ENCODE measurements around the gene SYT13.

Gene SYT13, protein sequence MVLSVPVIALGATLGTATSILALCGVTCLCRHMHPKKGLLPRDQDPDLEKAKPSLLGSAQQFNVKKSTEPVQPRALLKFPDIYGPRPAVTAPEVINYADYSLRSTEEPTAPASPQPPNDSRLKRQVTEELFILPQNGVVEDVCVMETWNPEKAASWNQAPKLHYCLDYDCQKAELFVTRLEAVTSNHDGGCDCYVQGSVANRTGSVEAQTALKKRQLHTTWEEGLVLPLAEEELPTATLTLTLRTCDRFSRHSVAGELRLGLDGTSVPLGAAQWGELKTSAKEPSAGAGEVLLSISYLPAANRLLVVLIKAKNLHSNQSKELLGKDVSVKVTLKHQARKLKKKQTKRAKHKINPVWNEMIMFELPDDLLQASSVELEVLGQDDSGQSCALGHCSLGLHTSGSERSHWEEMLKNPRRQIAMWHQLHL

DNA sequence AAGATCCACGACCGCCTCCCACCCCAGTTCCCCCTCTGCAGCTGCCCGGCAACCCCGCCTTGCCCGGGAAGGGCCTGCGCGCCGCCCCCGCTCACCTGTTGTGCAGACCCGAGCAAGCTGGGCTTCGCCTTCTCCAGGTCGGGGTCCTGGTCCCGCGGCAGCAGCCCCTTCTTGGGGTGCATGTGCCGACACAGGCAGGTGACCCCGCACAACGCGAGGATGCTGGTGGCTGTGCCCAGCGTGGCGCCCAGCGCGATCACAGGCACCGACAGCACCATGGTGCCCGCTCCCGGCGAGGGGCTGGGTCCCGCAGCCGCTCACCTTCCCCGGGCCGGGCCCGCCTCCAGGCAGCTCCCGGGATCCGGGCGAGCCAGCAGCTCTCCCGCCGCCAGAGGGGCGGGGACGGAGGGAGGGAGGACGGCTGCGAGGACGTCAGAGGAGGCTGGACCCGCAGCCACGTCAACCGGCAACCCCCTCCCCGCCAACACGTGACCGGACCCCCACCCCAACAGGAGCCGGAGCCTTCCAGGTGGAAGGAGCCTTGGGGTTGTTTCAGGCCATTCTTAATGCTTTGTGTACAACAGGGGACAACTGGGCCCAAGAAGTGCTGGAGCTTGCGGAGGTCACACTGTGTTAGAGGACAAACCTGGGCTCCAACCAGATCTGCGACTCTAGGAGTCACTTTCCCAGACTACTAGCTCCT, at the start of gene SYT13:
SYT13 (minus strand) TSS at position 412 of the 703 bp plus-strand sequence; CDS start at position 278, 134 bp downstream.
- DNase-seq = no peak

DNA sequence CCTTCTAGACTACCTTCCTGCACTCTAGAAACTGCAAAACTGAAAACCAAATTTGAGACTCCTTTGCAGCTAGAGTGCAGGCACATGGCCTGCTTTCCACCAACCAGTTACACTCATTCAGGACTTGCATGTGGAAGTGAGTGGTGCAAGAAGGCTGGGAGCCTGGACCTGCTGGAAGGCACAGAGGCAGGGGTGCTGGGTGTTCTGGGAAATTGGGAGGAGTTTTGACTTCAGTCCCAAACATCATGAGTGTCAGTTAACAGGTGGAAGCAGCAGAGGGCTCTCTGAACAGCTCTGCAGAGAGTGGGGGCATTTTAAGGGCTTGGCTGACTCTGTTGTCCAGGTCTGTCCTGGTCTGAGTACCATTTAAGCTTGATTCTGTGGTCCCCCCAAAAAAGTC, 49.3 kb upstream of the SYT13 start:
- no peak for DNase-seq

DNA sequence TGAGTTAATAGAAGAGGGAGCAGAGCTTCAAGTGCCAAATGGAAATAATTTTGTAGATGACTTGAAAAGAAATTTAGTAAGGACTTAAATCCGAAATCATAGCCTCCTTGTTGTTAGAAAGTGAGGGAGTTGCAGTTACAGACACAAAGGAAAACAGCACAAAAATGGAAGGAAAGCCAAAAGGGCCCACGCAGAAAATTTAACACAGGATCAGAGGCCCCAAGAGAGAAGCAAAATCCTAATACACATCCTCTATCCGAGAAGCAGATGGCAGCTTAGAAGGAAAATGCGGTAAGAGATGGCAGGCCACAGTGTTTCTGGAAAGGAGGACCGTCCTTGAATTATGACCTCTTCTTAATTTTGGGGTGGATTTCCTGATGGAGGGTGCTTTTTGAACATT, 48.7 kb upstream of the SYT13 start:
- no peak for DNase-seq

DNA sequence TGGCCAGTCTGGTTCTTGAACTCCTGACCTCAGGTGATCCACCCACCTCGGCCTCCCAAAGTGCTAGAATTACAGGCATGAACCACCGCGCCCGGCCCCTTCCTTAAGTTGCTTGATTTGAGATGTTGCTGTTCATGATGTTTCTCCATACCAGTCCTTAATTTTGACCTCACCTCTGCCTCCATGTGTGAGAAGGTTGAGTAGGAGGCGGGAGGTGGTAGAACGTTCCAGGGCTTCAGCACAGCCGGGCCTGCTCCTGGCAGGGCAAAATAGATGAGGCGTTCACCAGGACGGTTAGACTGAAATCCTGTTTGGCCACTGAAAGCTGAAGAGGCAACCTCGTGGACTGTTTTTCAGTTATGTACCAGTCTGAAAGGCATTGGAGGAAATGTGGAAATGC, 48.3 kb upstream of the SYT13 start:
- no peak for DNase-seq

DNA sequence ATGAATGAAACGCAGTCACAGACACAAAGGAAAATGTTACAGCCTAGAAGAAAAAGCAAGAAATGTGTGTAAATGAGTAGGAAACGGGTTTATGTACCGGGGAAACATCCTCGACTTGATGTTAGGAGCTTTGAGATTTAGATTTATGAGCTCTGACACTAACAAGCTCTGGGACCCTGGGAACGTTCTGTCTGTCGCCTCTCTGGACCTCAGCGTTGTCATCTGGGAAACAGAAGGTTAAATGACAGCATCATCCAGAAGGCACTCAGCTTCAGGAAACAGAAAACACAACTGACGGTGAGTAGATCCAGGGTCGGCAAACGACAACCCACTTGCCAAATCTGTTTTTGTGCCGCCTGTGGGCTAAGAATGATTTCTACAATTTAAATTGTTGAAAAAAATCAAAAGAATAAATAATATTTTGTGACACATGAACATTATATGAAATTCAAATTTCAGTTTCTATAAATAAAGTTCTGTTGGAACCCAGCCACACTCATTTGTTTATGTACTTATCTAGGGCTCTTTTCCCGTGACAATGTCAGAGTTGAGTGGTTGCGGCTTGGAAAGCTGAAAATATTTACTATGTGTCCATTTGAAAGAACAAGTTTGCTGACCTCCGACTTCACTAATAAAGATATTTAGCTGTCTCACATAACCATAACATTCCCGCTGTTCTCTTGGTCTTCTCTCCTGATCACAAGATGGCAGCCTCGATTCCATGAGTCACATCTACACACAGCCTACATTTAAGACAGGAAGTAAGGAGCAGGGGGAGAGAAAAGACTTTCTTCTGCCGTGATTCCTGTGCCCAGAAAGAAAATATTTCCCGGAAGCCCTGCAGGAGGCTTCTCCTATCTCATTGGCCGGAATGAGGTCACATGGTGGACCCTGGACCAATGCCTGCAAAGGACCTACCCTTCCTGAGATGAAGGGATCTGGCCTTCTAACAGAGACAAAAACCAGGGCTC, 47.1 kb upstream of the SYT13 start:
- DNase-seq = peak; percentile 47

DNA sequence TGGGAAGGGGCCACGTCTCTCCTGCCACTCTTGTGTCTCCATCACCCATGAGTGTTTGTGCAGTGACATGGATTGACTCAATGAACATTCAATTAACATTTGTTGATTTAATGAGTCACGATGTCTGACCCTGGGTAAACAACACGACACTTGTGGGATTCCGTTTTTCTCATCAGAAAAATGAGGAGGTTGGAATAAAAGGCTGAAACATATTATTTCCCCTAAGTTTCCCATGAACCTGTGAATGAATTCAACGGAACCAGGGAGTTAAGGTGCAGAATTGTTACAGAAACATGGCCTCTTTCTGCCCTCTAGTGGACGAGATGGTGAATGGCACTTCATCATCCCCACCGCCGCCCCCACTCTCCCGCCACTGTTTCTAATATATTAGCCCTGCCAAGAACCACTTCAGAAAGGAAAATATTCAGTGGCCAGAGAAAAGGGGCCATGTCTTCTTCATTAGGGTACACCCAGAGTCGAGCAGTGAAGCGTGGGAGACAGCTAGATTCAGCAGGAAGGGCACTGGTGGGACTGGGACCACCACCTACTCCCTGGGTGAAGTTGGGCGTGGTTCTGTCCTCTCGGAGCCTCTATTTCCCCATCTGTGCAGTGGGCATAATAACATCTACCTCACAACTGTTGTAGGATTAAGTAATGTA, 46.3 kb upstream of the SYT13 start:
- peak; percentile 57 for DNase-seq

DNA sequence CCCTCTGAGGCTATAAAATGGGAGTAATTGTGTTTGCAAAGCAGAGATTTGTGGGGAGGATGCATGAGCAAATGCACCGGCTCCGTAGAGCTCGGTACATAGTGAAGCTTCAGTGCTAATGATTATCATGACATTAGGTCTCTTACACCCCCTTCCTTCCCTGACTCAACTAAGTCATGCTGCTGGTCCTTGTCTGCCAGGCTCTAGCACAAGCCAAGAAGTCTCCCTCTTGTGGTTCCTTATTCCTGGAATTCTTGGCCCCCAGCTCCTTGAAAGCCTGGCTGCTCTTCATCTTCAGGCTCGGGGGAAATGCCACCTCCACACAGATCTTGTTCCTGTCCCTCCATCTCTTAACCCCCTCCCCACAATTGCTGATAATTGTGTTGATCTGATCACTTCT, 45.7 kb upstream of the SYT13 start:
- DNase-seq = no peak

DNA sequence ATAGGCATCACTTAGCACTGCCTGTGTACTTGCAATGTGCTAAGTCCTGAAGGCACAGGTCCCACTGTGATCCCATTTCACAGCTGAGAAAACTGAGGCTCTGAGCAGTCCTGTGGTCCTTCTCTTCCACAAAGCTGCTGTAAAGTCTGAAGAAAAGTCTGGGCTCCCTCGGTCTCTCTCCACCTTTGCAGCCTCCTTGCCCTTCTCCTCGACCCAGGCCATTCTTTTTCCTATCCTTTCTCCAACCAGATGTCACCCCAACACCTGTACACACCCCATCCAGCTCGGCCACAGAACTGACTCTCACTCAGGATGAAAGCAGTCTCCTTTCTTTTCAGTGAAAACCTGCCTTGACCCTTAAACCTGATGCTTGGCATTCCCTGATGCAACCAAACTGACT, 42.6 kb upstream of the SYT13 start:
- DNase-seq = no peak

DNA sequence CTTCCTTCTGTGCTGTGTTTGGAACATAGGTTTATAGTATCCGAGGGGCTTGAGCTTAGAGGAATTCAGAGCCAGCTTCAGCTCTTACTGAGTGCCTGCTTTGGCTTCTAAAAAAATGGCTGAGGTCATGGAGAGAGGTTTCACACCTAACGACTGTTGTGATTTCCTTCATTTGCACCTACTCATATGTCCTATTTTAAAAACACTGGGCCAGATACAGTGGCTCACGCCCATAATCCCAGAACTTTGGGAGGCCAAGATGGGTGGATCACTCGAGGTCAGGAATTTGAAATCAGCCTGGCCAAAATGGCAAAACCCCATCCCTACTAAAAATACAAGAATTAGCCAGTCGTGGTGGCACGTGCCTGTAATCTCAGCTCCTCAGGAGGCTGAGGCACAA, 38.3 kb upstream of the SYT13 start:
- DNase-seq = no peak

DNA sequence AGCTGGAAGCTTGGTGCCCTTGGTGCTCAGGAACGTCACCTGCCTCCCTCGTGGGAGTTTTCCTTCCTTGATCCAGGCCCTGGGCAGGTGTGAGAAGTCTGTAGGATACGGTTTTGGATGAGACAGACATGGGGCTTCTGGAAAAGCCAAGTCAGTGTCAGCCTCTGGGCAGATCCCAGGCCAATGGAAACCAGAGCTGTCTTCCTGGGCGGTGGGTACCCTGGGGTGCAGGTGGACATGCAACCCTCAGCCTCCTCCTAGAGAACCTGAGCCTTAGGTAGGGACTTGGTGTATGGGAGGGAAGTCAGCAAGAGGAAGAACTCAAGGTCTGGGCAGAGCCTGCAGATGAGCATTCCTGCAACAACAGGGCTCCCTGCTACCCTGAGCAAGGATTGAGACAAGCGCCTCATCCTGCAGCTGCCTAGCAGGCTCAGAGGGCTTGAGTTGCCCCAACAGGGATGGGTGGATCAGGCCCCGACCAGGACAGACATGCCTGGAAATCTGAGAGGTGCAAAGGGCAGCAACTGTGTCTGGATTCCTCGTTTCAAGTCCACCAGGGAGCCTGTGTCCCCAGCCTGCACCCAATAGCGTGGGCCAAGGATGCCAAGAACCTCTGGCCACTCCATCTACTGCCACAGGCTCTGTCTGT, 37.6 kb upstream of the SYT13 start:
- no peak for DNase-seq

DNA sequence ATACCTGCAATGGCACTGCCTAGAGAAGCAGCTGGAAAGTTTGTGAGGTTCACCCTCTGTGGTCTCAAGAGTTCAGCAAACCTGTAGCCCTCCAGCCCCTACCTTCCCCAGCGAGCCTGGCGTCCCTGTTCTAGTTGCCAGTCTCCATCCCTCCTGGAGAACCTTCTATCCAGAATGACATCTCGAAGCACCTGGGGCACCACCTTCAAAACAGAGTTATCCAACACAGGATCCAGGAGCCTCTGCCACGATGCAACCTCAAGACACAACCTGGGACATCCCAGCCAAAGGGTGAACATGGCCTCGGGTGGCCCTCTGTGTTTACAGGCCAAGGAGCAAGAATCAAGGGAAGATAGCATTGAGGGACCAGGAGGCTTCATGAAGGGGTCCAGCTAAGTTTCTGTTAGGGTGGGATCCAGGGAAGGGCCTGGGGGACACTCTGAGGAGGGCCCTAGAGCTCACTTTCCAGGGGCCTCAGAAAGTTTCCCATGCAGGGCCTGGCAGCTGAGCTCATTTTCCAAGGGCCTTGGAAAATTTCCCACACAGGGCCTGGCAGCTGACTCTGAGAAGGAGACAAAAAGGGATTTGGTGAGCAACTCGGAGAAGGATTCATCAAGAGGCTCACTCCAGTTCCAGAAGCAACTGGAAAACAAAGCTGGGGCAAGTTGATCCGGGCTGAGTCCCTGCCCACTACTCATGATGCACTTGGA, 36.9 kb upstream of the SYT13 start:
- DNase-seq = no peak

DNA sequence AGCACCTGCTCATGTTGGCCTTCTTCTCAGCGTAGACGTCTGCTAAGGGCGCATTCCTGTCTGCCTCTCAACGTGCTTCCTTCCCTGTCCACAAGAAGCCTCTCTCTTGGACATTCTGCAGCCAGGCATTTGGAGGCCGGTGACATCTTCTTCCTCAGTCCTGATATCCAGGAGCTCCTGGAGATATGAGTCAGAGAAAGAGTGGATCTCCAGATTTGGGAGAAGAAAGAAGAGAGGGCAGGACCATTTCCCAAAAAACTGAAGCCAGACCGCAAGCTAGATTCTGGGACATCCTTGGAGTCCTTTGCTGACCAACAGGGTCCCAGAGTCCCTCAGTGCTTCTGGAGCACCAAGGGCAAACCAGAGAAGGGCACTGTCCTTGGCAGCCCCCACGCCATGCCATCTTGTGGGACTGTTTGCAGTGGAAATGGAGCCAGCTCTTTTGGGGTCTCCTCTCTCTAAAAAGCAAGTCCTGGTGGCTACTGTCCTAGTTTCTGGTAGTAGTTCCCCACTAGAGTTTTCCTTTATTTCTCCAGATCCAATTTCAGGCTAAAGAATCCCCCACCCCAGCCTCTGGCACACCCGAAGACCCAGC, 36.1 kb upstream of the SYT13 start:
- no peak for DNase-seq

DNA sequence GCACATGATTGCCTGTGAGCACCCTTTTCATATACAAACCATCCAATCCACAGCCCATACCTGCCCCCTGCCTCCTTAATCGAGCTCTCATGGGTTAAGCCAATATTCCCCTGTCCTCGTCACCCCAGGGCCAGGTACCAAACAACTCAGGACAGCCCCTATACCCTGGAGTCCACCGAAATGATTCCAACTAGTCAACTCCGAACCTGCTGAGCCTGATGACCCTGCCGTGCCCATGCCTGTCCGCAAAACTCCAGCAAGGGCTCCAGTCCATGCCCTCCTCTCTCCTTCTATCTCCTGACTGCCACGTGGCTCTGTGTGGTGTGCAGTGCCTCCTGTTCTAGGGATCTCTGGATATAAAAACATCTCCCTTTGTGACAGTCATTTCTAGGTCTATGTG, 35.5 kb upstream of the SYT13 start:
- DNase-seq = no peak

DNA sequence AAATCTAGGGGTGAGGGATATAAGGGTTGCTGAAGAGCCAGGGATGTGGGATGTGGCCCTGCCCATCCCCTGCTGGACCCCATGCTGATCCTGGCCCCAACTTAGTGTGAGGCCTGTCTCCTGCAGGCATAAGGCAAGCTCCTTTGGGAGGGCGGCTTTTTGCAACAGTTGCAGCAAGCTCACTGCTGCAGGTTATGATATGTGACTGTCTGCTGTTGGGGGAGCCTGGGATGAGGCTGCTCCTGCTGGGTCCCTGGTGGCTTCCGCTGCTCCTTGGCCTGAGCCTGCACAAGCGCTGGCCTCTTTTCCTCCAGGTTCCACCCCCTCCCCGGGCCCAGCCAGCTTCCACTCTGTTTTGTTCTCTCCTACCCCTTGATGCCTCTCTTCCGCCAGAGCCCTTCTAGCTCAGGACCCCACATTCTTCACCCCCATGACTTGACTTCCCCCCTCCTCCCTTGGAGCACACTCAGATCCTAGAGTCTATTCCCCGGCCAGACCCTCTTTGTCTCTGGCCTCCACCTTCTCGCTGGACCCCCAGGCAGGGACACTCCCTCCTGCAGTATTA, 35.0 kb upstream of the SYT13 start:
- DNase-seq = no peak

DNA sequence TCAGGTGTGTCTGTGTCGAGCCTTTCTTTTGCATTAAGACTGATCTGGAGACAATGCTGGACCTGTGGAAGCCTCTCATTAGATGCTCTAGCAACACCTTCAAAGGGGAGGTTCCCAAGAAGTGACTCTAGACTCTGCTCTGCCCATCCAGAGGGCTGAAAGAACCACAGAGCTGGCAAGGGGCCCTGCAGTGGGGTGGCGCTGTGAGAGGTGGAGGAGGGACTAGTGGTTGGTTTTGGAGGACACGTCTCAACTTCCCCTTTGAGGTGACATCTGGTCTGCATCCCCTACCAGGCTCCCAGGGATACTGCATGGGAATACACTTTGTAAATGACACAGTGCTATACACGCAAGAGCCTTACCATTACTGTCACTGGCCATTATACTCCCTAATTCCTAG, 34.2 kb upstream of the SYT13 start:
- DNase-seq = no peak

DNA sequence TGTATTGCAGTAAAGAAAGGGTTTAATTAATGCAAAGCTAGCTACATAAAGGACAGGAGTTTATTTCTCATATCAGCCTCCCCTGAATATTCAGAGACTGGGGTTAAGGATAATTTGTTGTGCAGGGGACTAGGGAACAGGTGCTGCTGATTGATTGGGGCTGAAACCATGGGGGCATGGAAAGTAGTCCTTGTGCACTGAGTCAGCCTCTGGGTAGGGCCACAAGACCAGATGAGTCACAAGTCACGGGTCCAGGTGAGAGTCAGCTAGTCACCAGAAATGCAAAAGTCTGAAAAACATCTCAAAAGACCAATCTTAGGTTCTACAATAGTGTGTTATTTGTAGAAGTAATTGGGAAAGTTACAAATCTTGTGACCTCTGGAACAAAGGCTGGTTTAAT, 32.9 kb upstream of the SYT13 start:
- no peak for DNase-seq

DNA sequence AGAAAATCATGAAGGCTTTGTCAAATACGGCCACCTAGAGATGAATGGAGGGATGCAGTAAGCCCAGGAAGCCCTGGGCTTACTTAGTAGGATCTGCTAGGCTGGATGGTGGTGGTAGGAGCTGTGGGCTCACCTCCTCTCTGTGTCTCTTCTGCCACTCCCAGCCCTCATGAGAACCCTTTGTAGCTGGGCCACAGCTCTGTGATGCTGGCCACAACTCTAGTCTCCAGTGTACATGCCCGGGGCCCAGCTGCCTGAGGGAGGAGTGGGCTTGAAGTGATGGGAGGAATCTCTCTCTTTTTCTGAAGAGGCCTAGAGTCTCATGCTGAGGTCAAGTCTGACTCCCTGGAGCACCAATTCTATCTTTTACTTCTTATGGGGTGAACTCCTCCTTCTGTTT, 32.4 kb upstream of the SYT13 start:
- DNase-seq = no peak

DNA sequence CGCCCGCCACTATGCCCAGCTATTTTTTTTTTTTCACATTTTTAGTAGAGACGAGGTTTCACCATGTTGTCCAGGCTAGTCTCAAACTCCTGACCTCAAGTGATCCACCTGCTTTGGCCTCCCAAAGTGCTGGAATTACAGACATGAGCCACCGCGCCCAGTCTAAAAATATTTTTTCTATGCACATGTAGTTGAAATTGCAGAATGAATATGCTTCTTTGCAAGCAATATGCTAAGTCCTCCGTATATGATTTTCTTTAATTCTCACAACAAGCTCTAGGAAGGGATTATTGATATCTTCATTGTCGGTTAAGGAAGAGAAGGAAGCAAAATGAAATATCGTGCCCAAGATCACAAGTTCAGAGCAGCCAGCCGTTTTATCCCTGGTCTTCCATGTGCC, 30.1 kb upstream of the SYT13 start:
- no peak for DNase-seq

DNA sequence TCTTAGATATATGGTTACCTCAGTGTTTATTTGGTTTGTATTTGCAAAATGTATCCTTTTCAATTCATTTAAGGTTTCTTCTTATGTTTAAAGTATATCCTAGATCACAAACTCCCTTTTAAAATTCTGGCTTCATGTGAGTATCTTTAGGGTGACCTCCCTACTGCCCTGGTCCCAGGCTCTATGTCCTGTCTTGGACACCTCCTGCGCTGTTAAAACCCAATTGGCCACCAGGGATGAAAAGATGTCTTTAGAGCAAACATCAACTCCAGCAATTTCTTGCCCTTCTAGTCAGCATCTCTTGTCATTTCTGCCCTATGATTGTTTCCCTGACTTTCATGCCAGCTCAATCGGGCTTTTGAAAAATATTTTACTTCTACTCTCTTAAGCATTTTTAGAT, 28.8 kb upstream of the SYT13 start:
- DNase-seq = no peak

DNA sequence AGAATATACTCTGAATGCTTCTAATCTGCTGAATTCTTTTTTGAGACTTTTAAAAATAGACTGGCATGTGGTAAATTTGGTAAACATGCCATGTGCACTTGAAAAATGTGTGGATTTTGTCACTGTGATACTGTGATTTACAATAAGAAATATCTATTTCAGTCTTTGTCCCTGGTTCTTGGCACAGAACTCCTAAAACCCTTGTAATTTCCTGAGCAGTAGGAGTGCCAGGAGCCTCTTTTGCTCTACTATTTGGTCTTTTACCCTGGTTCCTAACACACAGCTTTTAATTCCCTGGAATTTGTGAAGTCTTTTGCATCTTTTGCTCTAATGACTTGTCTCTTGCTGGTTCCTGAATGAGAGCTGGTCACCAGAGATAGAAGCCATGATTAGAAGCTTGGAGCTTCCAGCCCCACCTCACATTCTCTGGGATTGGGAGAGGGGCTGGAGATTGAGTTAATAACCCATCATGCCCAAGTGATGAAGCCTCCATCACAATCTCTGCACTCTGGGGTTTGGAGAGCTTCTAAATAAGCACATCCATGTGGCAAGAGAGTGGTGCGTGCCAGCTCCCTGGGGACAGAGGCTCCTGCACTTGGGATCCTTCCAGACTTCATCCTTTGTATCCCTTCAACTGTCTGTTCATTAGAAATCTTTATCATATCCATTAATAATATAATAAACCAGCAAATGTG, 27.2 kb upstream of the SYT13 start:
- no peak for DNase-seq

Measured in NCI-H1694 treated with DMSO at 0.1 percent for 48 hours (cell line).